Osteocyte (in vitro differentiated cells): ENCODE measurements around the gene PEDS1. TPM values are rescaled to one million over a fixed set of nuclear protein-coding genes. Genes with fewer than 3 reads are reported as not detected.

Experiments
- DNase-seq: peaks from one replicate; pipeline ENCODE4 v3.0.0; 2021; ENCODE audit warnings: mixed read lengths; ENCODE audit not compliant: unreplicated experiment; ENCODE audit errors: extremely low spot score
- H3K27ac Mint-ChIP-seq: one replicate; pipeline ENCODE4 v1.8.0; 2021; ENCODE audit warnings: mild to moderate bottlenecking, mixed read lengths; ENCODE audit not compliant: unreplicated experiment
- H3K27me3 Mint-ChIP-seq: one replicate; pipeline ENCODE4 v1.8.0; 2021; ENCODE audit warnings: mixed read lengths; ENCODE audit not compliant: unreplicated experiment
- H3K36me3 Mint-ChIP-seq: one replicate; pipeline ENCODE4 v1.8.0; 2021; ENCODE audit warnings: mixed read lengths; ENCODE audit not compliant: unreplicated experiment
- H3K4me1 Mint-ChIP-seq: one replicate; pipeline ENCODE4 v1.8.0; 2021; ENCODE audit warnings: mixed read lengths; ENCODE audit not compliant: unreplicated experiment
- H3K4me3 Mint-ChIP-seq: one replicate; pipeline ENCODE4 v1.8.0; 2021; ENCODE audit warnings: mild to moderate bottlenecking, moderate library complexity, mixed read lengths; ENCODE audit not compliant: unreplicated experiment
- H3K9me3 Mint-ChIP-seq: one replicate; pipeline ENCODE4 v1.8.0; 2021; ENCODE audit warnings: mixed read lengths; ENCODE audit not compliant: unreplicated experiment
- CTCF ChIP-seq: fragments of 200-600 bp; sonication (generic); IDR thresholded peaks from 2 replicates; pipeline ENCODE4 v1.5.0; 2021; ENCODE audit warnings: antibody characterized with exemption, mild to moderate bottlenecking, moderate library complexity
- total RNA-seq: library from RNA; stranded (reverse); gene quantifications from 2 replicates; pipeline ENCODE4 v1.2.1, GENCODE V29; 2021

PEDS1 gene
- total RNA-seq, 1 donor from 2014 or later, result 61.2 TPM

GRCh38 chr20:50111120-50111828 lies 42.2 kb downstream of the PEDS1 start:
- Mint-ChIP-seq H3K4me3 (peak overlapping the region; percentile 99), H3K27me3 (no peaks in the 10 kb centered on the region), H3K36me3 (peaks cover 3% of the 10 kb centered on the region), H3K9me3 (no peaks in the 10 kb centered on the region), H3K4me1 (peaks cover 81% of the 10 kb centered on the region), H3K27ac (peak overlapping the region; percentile 97)
- DNase-seq, result no peak
- no peak for TF ChIP-seq CTCF

- H3K27me3 Mint-ChIP-seq, result no peaks in the 10 kb centered on the region
- no peak for TF ChIP-seq CTCF
- H3K4me1 Mint-ChIP-seq, result peaks cover 82% of the 10 kb centered on the region
- peak overlapping the region; percentile 97 for H3K27ac Mint-ChIP-seq
- DNase-seq, result no peak
- H3K9me3 Mint-ChIP-seq, result no peaks in the 10 kb centered on the region
- peaks cover 3% of the 10 kb centered on the region for H3K36me3 Mint-ChIP-seq
- peak overlapping the region; percentile 99 for H3K4me3 Mint-ChIP-seq
These were observed 43.1 kb downstream of the PEDS1 start for GRCh38 chr20:50110141-50111047.

DNA sequence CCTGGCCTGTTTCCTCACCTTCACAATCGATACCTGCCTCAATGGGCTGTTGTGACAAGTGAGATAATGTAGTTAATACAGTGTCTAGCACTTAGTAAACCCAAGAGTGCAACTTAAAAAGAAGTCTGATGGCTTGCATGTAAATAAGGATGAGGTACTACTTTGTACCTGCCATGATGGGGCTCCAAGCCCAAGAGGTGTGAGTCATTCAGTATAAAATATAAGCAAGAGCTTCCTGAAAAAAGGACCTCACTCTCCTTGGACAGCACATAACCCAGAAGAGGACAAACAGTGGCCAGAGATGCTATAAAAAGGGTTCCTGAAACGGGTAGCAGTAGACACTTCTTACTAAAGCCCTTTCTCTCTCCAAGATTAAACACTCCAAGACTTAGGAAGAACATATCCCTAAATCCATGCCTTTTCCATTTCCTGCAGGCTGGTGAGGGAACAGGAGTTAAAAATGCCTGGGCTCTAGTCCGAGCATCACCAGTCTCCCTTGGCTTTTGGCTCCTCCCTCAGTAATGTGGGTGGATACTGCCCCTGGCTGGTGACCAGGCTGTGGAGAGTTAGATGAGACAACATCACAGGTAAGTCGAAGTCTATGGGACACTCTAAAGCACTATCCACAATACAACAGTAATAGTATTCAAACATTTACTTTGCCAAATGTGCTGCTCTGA lies 44.8 kb downstream of the PEDS1 start:
- Mint-ChIP-seq H3K4me1 (peaks cover 80% of the 10 kb centered on the region), H3K27ac (no peak overlapping the region), H3K36me3 (peaks cover 3% of the 10 kb centered on the region), H3K4me3 (no peak overlapping the region), H3K9me3 (no peaks in the 10 kb centered on the region), H3K27me3 (no peaks in the 10 kb centered on the region)
- TF ChIP-seq CTCF, result no peak
- DNase-seq, result no peak

DNA sequence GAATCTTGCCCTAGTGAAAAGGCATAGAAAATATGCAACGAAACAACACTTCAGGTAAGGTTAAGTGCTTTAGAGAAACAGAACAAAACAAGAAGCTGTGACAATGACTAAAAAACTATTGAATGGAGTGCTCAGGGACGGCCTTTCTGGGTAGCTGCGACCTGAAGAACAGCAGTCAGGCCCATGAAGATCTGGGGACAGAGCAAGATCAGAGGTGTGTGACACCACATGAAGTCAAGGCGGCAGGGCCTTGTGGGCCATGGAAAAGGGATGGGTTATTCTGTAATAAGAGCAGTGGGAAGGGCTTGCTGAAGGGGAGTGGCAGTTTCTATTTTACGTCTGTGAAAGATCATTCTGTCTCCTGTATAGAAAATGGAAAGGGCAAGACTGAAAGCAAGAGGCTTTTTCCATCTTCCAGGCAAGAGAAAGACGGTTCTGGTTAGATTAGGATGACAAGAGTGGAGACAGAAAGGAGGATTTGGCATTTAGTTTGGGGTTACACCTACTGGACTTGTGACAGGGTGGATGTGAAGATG lies 45.7 kb downstream of the PEDS1 start:
- H3K27ac Mint-ChIP-seq, result peak overlapping the region; percentile 61
- H3K9me3 Mint-ChIP-seq, result no peaks in the 10 kb centered on the region
- no peaks in the 10 kb centered on the region for H3K27me3 Mint-ChIP-seq
- no peak for DNase-seq
- peaks cover 82% of the 10 kb centered on the region for H3K4me1 Mint-ChIP-seq
- peaks cover 3% of the 10 kb centered on the region for H3K36me3 Mint-ChIP-seq
- TF ChIP-seq CTCF, result no peak
- no peak overlapping the region for H3K4me3 Mint-ChIP-seq
